Upper lobe of left lung (tissue), 4 donors: ENCODE results near the gene TRIM75.

Source experiments
- EP300 ChIP-seq, 4 donors: sonication (generic); formaldehyde crosslinking; IDR thresholded peaks; one replicate each; pipeline ENCODE4 v1.5.1; 2017; ENCODE audit warnings: antibody characterized with exemption in 4 of 4, control low read depth in 2 of 4
- POLR2A ChIP-seq, 4 donors: fragments of 450-650 bp; IDR thresholded peaks; one replicate each; pipeline ENCODE4 v1.5.1; 2016 to 2017; ENCODE audit warnings: antibody characterized with exemption in 4 of 4, mild to moderate bottlenecking in 2 of 4
- POLR2AphosphoS5 ChIP-seq, 2 donors: sonication (generic); formaldehyde crosslinking; IDR thresholded peaks; one replicate each; pipeline ENCODE4 v1.5.1; 2017; ENCODE audit warnings: antibody characterized with exemption in 2 of 2
- TF ChIP-seq, protein P1 (sequence below), 6 experiments: fragments of 450-650 bp in 4 of 6; fragments of 200-600 bp in 2 of 6; sonication (generic) in 2 of 6; IDR thresholded peaks; one replicate each; pipeline ENCODE4 v1.5.1; 2016 to 2019; ENCODE audit warnings: antibody characterized with exemption in 6 of 6

DNA sequence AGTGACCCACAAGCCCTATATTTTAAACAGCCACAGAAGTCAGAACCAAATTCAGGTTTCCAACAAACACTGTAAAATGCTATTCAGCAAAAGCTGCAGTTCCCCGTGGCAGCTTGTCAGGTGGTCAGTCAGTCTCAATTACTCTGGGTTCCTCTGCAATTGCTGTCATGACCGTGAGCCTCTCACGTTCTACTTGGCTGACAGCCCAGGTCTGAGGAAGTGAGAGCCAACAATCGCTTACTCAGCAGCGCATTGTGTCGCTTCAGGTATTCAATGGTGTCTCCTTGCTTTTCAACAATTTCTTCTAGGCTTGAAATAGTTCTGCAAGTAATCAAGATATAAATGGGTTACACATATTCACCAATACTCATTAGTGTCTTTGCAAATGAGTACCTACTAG, 25.8 kb downstream of the TRIM75 start:
- TF ChIP-seq, protein P1, sequence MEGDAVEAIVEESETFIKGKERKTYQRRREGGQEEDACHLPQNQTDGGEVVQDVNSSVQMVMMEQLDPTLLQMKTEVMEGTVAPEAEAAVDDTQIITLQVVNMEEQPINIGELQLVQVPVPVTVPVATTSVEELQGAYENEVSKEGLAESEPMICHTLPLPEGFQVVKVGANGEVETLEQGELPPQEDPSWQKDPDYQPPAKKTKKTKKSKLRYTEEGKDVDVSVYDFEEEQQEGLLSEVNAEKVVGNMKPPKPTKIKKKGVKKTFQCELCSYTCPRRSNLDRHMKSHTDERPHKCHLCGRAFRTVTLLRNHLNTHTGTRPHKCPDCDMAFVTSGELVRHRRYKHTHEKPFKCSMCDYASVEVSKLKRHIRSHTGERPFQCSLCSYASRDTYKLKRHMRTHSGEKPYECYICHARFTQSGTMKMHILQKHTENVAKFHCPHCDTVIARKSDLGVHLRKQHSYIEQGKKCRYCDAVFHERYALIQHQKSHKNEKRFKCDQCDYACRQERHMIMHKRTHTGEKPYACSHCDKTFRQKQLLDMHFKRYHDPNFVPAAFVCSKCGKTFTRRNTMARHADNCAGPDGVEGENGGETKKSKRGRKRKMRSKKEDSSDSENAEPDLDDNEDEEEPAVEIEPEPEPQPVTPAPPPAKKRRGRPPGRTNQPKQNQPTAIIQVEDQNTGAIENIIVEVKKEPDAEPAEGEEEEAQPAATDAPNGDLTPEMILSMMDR (IDR thresholded peaks at IDR 0.05), result no peak
- TF ChIP-seq POLR2AphosphoS5 (IDR thresholded peaks at IDR 0.05) (no peak), POLR2A (IDR thresholded peaks at IDR 0.05) (no peak), EP300 (IDR thresholded peaks at IDR 0.05) (no peak)
